Keratinocyte (primary cell): ENCODE measurements around the gene CTNND2. TPM values are rescaled to one million over a fixed set of nuclear protein-coding genes. Genes with fewer than 3 reads are reported as not detected.

Experiments
- DNase-seq: peaks from one replicate; pipeline ENCODE4 v3.0.0-alpha.2; 2011; ENCODE audit warnings: low read depth, missing footprints, low spot score
- FAIRE-seq: peaks from 2 replicates; lab custom pipeline; 2011; peaks lifted over from hg19 to GRCh38; lab: Jason Lieb, UNC
- H2AFZ ChIP-seq: 2 replicates; pipeline ENCODE4 v1.6.0; 2012; ENCODE audit warnings: low read length, control low read depth, inconsistent platforms; ENCODE audit not compliant: control insufficient read depth
- H3K27ac ChIP-seq: 2 replicates; pipeline ENCODE4 v1.5.1; 2011; ENCODE audit warnings: low read length; ENCODE audit not compliant: control insufficient read depth, insufficient read depth
- H3K27me3 ChIP-seq: 3 replicates; pipeline ENCODE4 v1.6.0; 2011; ENCODE audit warnings: low read length; ENCODE audit not compliant: control insufficient read depth, insufficient read depth; ENCODE audit errors: extremely low read depth
- H3K36me3 ChIP-seq, 2 experiments: 2 replicates in 1 of 2; 3 replicates in 1 of 2; pipeline ENCODE4 v1.5.1; 2011; ENCODE audit warnings: low read length in 2 of 2, mild to moderate bottlenecking in 1 of 2; ENCODE audit not compliant: control insufficient read depth in 2 of 2, insufficient read depth in 2 of 2; ENCODE audit errors: extremely low read depth in 1 of 2
- H3K4me1 ChIP-seq: 3 replicates; pipeline ENCODE4 v1.5.1; 2011; ENCODE audit warnings: low read length; ENCODE audit not compliant: control insufficient read depth, insufficient read depth; ENCODE audit errors: extremely low read depth
- H3K4me2 ChIP-seq: 3 replicates; pipeline ENCODE4 v1.6.0; 2011; ENCODE audit warnings: low read depth, low read length; ENCODE audit not compliant: control insufficient read depth, insufficient read depth; ENCODE audit errors: extremely low read depth
- H3K4me3 ChIP-seq, 3 experiments: fragments of 200-600 bp in 1 of 3; sonication (generic) in 1 of 3; 2 replicates in 2 of 3; 3 replicates in 1 of 3; pipeline ENCODE4 v1.5.1; 2011 to 2016; ENCODE audit warnings: low read length in 3 of 3, mild to moderate bottlenecking in 3 of 3, control low read depth in 2 of 3, inconsistent platforms in 1 of 3, low read depth in 1 of 3, mixed read lengths in 1 of 3, mixed run types in 1 of 3, moderate library complexity in 1 of 3; ENCODE audit not compliant: control insufficient read depth in 2 of 3, insufficient read depth in 2 of 3; ENCODE audit errors: extremely low read depth in 1 of 3
- H3K79me2 ChIP-seq: 2 replicates; pipeline ENCODE4 v1.6.0; 2012; ENCODE audit warnings: low read length; ENCODE audit not compliant: control insufficient read depth, insufficient read depth
- H3K9ac ChIP-seq: 3 replicates; pipeline ENCODE4 v1.6.0; 2011; ENCODE audit warnings: low read length; ENCODE audit not compliant: control insufficient read depth, insufficient read depth; ENCODE audit errors: extremely low read depth
- H3K9me1 ChIP-seq: 3 replicates; pipeline ENCODE4 v1.6.0; 2011; ENCODE audit warnings: low read length; ENCODE audit not compliant: control insufficient read depth, insufficient read depth; ENCODE audit errors: extremely low read depth
- H3K9me3 ChIP-seq: 2 replicates; pipeline ENCODE4 v1.5.1; 2012; ENCODE audit warnings: low read depth, low read length; ENCODE audit not compliant: control insufficient read depth
- H4K20me1 ChIP-seq: 3 replicates; pipeline ENCODE4 v1.6.0; 2011; ENCODE audit warnings: low read length; ENCODE audit not compliant: control insufficient read depth, insufficient read depth; ENCODE audit errors: extremely low read depth
- EZH2 ChIP-seq: IDR thresholded peaks from one replicate; pipeline ENCODE4 v1.6.1; 2012; ENCODE audit warnings: inconsistent platforms, mild to moderate bottlenecking, low read length, moderate library complexity
- dilution Hi-C: fragments of 300-500 bp; cut with MboI; formaldehyde crosslinking; loops from one replicate; pipeline ENCODE4 v1.7.0; 2020; ENCODE audit warnings: low sequenced_read_pairs; ENCODE audit not compliant: extremely low pct_ligation_motif_present
- polyA plus RNA-seq, 5 experiments: library from polyadenylated mRNA; depleted of rRNA in 3 of 5; stranded (reverse) in 3 of 5; stranded (forward) in 1 of 5; unstranded in 1 of 5; fragments of >200 nt; gene quantifications; 1 replicate in 1 of 5; 2 replicates in 3 of 5; 3 replicates in 1 of 5; pipeline versions ENCODE4 v1.2.1 to v1.2.3, GENCODE V29; 2011 to 2012; ENCODE audit warnings: missing spikeins in 2 of 5, low read depth in 1 of 5, low replicate concordance in 1 of 5
- TF ChIP-seq, protein P1 (sequence below), 3 experiments: IDR thresholded peaks in 1 of 3; conservative IDR thresholded peaks in 1 of 3; optimal IDR thresholded peaks in 1 of 3; 2 replicates in 2 of 3; 3 replicates in 1 of 3; pipeline versions ENCODE3 to v1.5.1; 2011; ENCODE audit warnings: low read length in 3 of 3, mild to moderate bottlenecking in 3 of 3, moderate library complexity in 2 of 3, control low read depth in 1 of 3, inconsistent platforms in 1 of 3; ENCODE audit not compliant: insufficient read depth in 2 of 3; ENCODE audit errors: extremely low read depth in 1 of 3

CTNND2 gene
- polyA plus RNA-seq, 1 donor (not counting 4 experiments of a cell fraction or from before 2014, with no cell fraction given) = not detected

GRCh38 chr5:11672385-11673085, 231.7 kb downstream of the CTNND2 start:
- Histone ChIP-seq H3K4me3 (no peak overlapping the region), H3K9ac (no peak overlapping the region), H3K4me1 (no peaks in the 10 kb centered on the region), H3K9me1 (no peaks in the 10 kb centered on the region), H3K9me3 (no peaks in the 10 kb centered on the region), H3K4me2 (no peak overlapping the region), H3K79me2 (no peaks in the 10 kb centered on the region), H3K27ac (no peak overlapping the region), H3K27me3 (no peaks in the 10 kb centered on the region), H2AFZ (no peak overlapping the region), H4K20me1 (no peaks in the 10 kb centered on the region), H3K36me3 (no peaks in the 10 kb centered on the region)
- dilution Hi-C loops = no loop called here
- FAIRE-seq (no peak), DNase-seq (no peak)
- TF ChIP-seq EZH2 = no peak
- TF ChIP-seq, protein P1, sequence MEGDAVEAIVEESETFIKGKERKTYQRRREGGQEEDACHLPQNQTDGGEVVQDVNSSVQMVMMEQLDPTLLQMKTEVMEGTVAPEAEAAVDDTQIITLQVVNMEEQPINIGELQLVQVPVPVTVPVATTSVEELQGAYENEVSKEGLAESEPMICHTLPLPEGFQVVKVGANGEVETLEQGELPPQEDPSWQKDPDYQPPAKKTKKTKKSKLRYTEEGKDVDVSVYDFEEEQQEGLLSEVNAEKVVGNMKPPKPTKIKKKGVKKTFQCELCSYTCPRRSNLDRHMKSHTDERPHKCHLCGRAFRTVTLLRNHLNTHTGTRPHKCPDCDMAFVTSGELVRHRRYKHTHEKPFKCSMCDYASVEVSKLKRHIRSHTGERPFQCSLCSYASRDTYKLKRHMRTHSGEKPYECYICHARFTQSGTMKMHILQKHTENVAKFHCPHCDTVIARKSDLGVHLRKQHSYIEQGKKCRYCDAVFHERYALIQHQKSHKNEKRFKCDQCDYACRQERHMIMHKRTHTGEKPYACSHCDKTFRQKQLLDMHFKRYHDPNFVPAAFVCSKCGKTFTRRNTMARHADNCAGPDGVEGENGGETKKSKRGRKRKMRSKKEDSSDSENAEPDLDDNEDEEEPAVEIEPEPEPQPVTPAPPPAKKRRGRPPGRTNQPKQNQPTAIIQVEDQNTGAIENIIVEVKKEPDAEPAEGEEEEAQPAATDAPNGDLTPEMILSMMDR (optimal IDR thresholded peaks at IDR 0.05 in 1 of 3, IDR thresholded peaks at IDR 0.05 in 1 of 3, conservative IDR thresholded peaks at IDR 0.05 in 1 of 3; ENCODE audit: extremely low read depth in 1 of 3, insufficient read depth in 2 of 3, low read length in 3 of 3) = no peak

- no peaks in the 10 kb centered on the region for H3K4me1 ChIP-seq
- H3K36me3 ChIP-seq = no peaks in the 10 kb centered on the region
- no peaks in the 10 kb centered on the region for H3K79me2 ChIP-seq
- dilution Hi-C loops = no loop called here
- H3K27me3 ChIP-seq = no peaks in the 10 kb centered on the region
- no peak overlapping the region for H2AFZ ChIP-seq
- no peak overlapping the region for H3K27ac ChIP-seq
- no peaks in the 10 kb centered on the region for H4K20me1 ChIP-seq
- TF ChIP-seq, protein P1 (optimal IDR thresholded peaks at IDR 0.05 in 1 of 3, IDR thresholded peaks at IDR 0.05 in 1 of 3, conservative IDR thresholded peaks at IDR 0.05 in 1 of 3; ENCODE audit: extremely low read depth in 1 of 3, insufficient read depth in 2 of 3, low read length in 3 of 3) = no peak
- no peak for TF ChIP-seq EZH2
- no peak overlapping the region for H3K4me2 ChIP-seq
- no peak for FAIRE-seq
- H3K4me3 ChIP-seq = no peak overlapping the region
- H3K9me1 ChIP-seq = no peaks in the 10 kb centered on the region
- no peak overlapping the region for H3K9ac ChIP-seq
- no peaks in the 10 kb centered on the region for H3K9me3 ChIP-seq
- no peak for DNase-seq
These were observed 245.9 kb downstream of the CTNND2 start for GRCh38 chr5:11658376-11658775.
